Globus pallidus (tissue), 1 donor: ENCODE results near the gene HOXC13.

Experiments
- DNase-seq: peaks from one replicate; pipeline ENCODE4 v3.0.0-alpha.2; 2015; ENCODE audit warnings: low spot score

Gene HOXC13

GRCh38 chr12:53970451-53970850 lies 31.8 kb downstream of the HOXC13 start:
- DNase-seq, result no peak

- no peak for DNase-seq
These were observed 32.5 kb downstream of the HOXC13 start for GRCh38 chr12:53971129-53971528.

GRCh38 chr12:53971686-53972085 lies 33.1 kb downstream of the HOXC13 start:
- DNase-seq, result no peak

DNA sequence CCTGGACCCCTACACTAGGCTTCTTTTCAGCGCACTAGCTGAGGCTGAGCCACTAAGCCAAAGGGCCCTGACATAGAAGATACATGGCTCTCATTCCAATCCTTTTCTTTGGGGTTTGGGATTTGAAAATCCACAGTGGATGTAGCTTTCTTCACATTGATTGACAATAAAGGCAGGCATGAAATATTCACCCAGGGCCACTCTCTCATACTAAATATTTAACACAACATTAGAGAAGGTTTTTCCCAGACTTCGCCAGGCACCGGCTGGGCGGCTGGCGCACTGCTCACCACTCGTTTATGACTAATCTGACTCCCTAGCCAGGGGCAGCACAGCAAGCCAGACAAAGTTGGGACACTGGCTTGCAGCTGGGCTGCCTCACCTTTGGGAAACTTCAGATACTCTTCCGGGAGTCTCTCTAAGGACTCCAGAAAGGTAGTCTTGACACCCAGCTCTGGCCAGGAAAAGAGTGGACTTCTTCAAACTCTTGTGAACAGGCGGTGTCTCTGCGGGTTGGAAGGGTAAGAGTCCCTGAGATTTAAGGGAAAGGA lies 33.6 kb downstream of the HOXC13 start:
- DNase-seq, result no peak

GRCh38 chr12:53972722-53973235 lies 34.1 kb downstream of the HOXC13 start, which contains the start of gene HOXC11:
TSS of gene HOXC11 (plus strand) at chr12:53973126. CDS start at chr12:53973242, 116 bp downstream.
- no peak for DNase-seq

- DNase-seq, result no peak
These were observed 34.8 kb downstream of the HOXC13 start for GRCh38 chr12:53973236-53974042.

- no peak for DNase-seq
These were observed 35.7 kb downstream of the HOXC13 start, which contains the start of gene HOTAIR for GRCh38 chr12:53974084-53975063. TSS of gene HOTAIR (minus strand) at chr12:53974954.

- no peak for DNase-seq
These were observed 36.4 kb downstream of the HOXC13 start for GRCh38 chr12:53975064-53975471.

DNA sequence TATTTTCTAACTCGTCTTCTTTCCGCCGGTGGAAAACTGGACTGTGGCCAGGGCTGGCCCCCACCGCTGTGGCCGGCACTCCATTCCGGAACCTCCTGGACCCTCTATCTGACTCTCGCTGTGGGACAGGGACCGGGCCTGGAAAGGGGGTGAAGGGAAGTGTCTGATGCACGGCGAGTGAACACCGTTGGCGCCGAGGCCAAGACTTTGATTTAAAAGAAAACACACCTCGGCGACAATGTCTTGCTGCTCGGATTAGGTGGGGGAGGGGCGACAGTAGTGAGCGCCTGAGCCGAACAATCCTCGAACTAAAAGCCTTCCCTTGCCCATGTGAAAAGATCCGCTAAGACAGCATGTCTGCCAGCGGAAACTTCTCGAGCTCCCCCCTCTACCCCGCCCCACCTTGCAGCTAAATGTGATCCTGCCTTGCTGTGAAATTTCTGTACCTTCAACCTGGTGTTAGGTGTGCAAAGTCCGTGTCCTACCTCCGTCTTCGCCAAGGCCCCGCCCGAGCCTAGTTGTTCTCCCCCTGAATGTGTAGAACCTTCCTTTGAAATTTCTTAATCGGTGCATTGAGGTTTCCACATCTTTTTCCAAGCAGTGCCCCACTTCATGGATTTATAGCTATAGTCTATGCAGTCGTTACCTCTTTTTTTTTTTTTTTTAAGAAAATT lies 37.0 kb downstream of the HOXC13 start:
- DNase-seq, result no peak

DNA sequence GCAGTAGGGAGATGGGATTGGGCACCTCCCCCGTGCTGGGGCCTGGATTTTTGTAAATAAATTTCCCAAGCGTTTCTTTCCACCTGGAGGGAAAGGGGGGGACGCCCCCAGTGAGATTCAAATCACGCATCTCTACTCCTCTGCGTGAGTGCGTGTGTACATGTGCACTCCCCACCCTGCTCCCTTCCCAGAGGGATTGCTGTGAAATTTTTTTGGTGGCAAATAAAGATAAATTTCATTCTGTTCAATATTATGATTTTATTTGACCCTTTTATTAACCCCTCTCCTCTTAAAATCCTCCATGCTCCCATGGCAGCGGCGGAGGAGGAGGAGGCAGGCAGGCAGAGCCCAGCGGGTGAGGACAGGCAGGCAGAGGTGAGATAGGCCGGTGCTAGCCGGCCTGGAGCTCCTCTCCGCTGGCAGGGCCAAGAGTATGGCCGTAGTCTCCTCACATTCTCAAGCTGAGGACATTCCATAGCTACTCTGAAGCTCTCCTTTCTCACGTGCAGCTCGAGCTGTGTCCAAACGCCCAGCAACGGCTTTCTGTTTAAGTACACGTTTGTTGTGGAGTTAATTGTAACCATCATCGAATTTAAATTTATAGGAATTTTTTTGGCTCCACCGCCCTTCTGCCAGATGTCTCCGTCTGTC lies 37.7 kb downstream of the HOXC13 start:
- DNase-seq, result no peak

DNA sequence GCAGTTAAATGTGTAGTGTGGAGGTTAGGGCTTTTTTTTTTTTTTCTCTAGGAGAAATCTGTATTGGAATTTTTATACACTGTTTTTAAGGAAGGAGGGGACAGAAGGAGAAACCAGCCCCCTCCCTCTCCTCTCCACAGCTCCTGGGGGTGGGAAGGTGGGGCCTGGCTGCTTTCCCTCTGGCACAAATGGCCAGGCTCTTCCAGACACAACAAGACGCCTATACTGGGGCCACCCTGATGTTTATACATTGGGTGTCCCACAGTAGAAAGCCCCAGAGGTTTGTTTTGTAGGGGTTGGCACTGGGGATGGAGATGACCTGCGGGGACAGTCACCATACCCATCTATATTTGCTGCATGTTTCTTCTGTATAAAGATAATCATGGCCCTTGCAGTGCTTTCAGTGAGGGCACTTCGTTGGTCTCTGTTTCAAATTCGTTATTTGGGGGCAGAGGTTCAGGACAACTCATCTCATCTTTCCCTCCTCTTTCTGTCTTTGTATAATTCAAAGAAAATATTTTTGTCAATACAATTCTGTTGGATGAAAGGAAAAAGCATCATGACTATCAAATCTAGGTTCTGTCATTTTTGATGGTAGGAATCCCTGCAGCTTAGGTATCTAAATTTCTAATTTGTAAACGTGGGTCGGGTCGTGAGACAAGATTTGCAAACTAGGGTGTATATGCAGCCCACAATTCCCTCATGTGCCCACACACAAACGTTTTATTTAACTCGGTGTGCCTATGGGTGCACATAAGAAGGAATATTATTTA lies 38.4 kb downstream of the HOXC13 start:
- no peak for DNase-seq

- DNase-seq, result no peak
These were observed 39.2 kb downstream of the HOXC13 start for GRCh38 chr12:53977596-53978445.

- no peak for DNase-seq
These were observed 40.1 kb downstream of the HOXC13 start for GRCh38 chr12:53978477-53979356.

- no peak for DNase-seq
These were observed 41.6 kb downstream of the HOXC13 start for GRCh38 chr12:53980104-53980801.

GRCh38 chr12:53980802-53981496 lies 42.3 kb downstream of the HOXC13 start:
- DNase-seq, result no peak

- DNase-seq, result no peak
These were observed 43.3 kb downstream of the HOXC13 start for GRCh38 chr12:53981634-53982565.
